SK-N-SH (cell line): ENCODE results near the gene IGFBP7. TPM values are rescaled to one million over a fixed set of nuclear protein-coding genes. Genes with fewer than 3 reads are reported as not detected.

Source experiments
- CTCF ChIA-PET: fragments of 300-600, 350-600 bp; formaldehyde crosslinking; extraction: SDS; loops from one replicate; lab custom pipeline; 2021; lab: Yijun Ruan, JAX
- POLR2A ChIA-PET: fragments of 350-600 bp; sonication (Branson Sonifier 250); formaldehyde crosslinking; extraction: SDS; loops from one replicate; lab custom pipeline; 2020; ENCODE audit warnings: antibody characterized with exemption, inconsistent platforms; lab: Yijun Ruan, JAX
- DNase-seq: peaks from one replicate; pipeline ENCODE4 v3.0.0; 2012
- H2AFZ ChIP-seq: fragments of 200-600 bp; sonication (generic); 2 replicates; pipeline ENCODE4 v1.8.1; 2016; ENCODE audit warnings: antibody characterized with exemption, mild to moderate bottlenecking, low read depth
- H3F3A ChIP-seq: fragments of 200-600 bp; sonication (generic); replicated peaks from 2 replicates; pipeline ENCODE3; 2016; ENCODE audit warnings: antibody characterized with exemption, mild to moderate bottlenecking; ENCODE audit not compliant: insufficient read depth
- H3K27ac ChIP-seq, 2 experiments: fragments of 200-500 bp in 1 of 2; fragments of 200-600 bp in 1 of 2; sonication (Bioruptor generic) in 1 of 2; sonication (generic), shearing (Covaris generic) in 1 of 2; 2 replicates each; pipeline versions ENCODE4 v1.5.1 to v1.6.1; 2014 to 2016; ENCODE audit warnings: low read depth in 2 of 2, inconsistent platforms in 1 of 2, low read length in 1 of 2, mild to moderate bottlenecking in 1 of 2, mixed read lengths in 1 of 2
- H3K27me3 ChIP-seq: fragments of 200-600 bp; sonication (generic), shearing (Covaris generic); 2 replicates; pipeline ENCODE4 v1.6.1; 2016; ENCODE audit warnings: mixed run types; ENCODE audit not compliant: insufficient read depth
- H3K36me3 ChIP-seq, 2 experiments: fragments of 200-500 bp in 1 of 2; fragments of 200-600 bp in 1 of 2; sonication (Bioruptor generic) in 1 of 2; sonication (generic) in 1 of 2; replicated peaks in 1 of 2; 2 replicates each; pipeline versions ENCODE3 to v1.5.1; 2014 to 2016; ENCODE audit warnings: low read length in 1 of 2, mild to moderate bottlenecking in 1 of 2; ENCODE audit not compliant: insufficient read depth in 2 of 2, control insufficient read depth in 1 of 2
- H3K4me1 ChIP-seq, 2 experiments: fragments of 200-500 bp in 1 of 2; fragments of 200-600 bp in 1 of 2; sonication (Bioruptor generic) in 1 of 2; sonication (generic), shearing (Covaris generic) in 1 of 2; 2 replicates each; pipeline versions ENCODE4 v1.5.1 to v1.6.1; 2014 to 2016; ENCODE audit warnings: low read depth in 1 of 2, low read length in 1 of 2, mixed run types in 1 of 2; ENCODE audit not compliant: insufficient read depth in 2 of 2, control insufficient read depth in 1 of 2
- H3K4me2 ChIP-seq: fragments of 200-600 bp; sonication (generic), shearing (Covaris generic); 2 replicates; pipeline ENCODE4 v1.6.1; 2017; ENCODE audit warnings: mixed run types
- H3K4me3 ChIP-seq, 2 experiments: fragments of 200-500 bp in 1 of 2; fragments of 200-600 bp in 1 of 2; sonication (Bioruptor generic) in 1 of 2; sonication (generic), shearing (Covaris generic) in 1 of 2; 2 replicates each; pipeline versions ENCODE4 v1.5.1 to v1.8.1; 2014 to 2016; ENCODE audit warnings: low read depth in 2 of 2, inconsistent platforms in 1 of 2, low read length in 1 of 2, mild to moderate bottlenecking in 1 of 2, mixed read lengths in 1 of 2, moderate library complexity in 1 of 2
- H3K79me2 ChIP-seq: fragments of 200-600 bp; sonication (generic); 2 replicates; pipeline ENCODE4 v1.8.1; 2017; ENCODE audit warnings: mild to moderate bottlenecking; ENCODE audit not compliant: insufficient read depth
- H3K9ac ChIP-seq: fragments of 200-600 bp; sonication (generic); 2 replicates; pipeline ENCODE4 v1.6.1; 2017; ENCODE audit warnings: mixed run types
- H3K9me2 ChIP-seq: fragments of 200-600 bp; sonication (generic); 2 replicates; pipeline ENCODE4 v1.6.1; 2017; ENCODE audit warnings: mixed run types
- H3K9me3 ChIP-seq: fragments of 200-600 bp; sonication (generic); 2 replicates; pipeline ENCODE4 v1.6.1; 2017; ENCODE audit warnings: mixed run types, mild to moderate bottlenecking, moderate library complexity
- H4K20me1 ChIP-seq: fragments of 200-600 bp; sonication (generic); 2 replicates; pipeline ENCODE4 v1.6.1; 2017; ENCODE audit warnings: mild to moderate bottlenecking, mixed run types; ENCODE audit not compliant: insufficient read depth
- CHD2 ChIP-seq: fragments of 150-350 bp; IDR thresholded peaks from 2 replicates; pipeline ENCODE4 v1.6.1; 2018; ENCODE audit warnings: low read length; ENCODE audit not compliant: partially characterized antibody
- CTCF ChIP-seq: fragments of 200-600 bp; sonication (generic); IDR thresholded peaks from 2 replicates; pipeline ENCODE4 v1.6.1; 2017; ENCODE audit warnings: antibody characterized with exemption, mild to moderate bottlenecking, moderate library complexity
- FOXJ3 ChIP-seq: sonication (generic); formaldehyde crosslinking; IDR thresholded peaks from 2 replicates; pipeline ENCODE4 v1.5.1; 2020; ENCODE audit warnings: mild to moderate bottlenecking, missing genetic modification reagents
- FOXM1 ChIP-seq: IDR thresholded peaks from 2 replicates; pipeline ENCODE4 v1.4.0; 2012; ENCODE audit warnings: low read depth, mild to moderate bottlenecking
- GABPA ChIP-seq: IDR thresholded peaks from 2 replicates; pipeline ENCODE4 v1.4.0; 2012; ENCODE audit warnings: low read depth, mild to moderate bottlenecking
- IRF3 ChIP-seq: fragments of 150-350 bp; IDR thresholded peaks from 2 replicates; pipeline ENCODE4 v1.6.1; 2016; ENCODE audit warnings: mild to moderate bottlenecking, low read depth, low read length
- MEF2A ChIP-seq: IDR thresholded peaks from 2 replicates; pipeline ENCODE4 v1.4.0; 2012; ENCODE audit warnings: low read depth, borderline replicate concordance
- NFIC ChIP-seq: IDR thresholded peaks from 2 replicates; pipeline ENCODE4 v1.4.0; 2012; ENCODE audit warnings: borderline replicate concordance
- POLR2AphosphoS5 ChIP-seq: IDR thresholded peaks from 2 replicates; pipeline ENCODE4 v1.6.1; 2012; ENCODE audit warnings: low read depth, low read length
- RCOR1 ChIP-seq: fragments of 150-350 bp; IDR thresholded peaks from 2 replicates; pipeline ENCODE4 v1.6.1; 2017; ENCODE audit warnings: antibody characterized with exemption, low read length
- RFX5 ChIP-seq: IDR thresholded peaks from 2 replicates; pipeline ENCODE4 v1.6.1; 2012; ENCODE audit warnings: mild to moderate bottlenecking, improper control_type of control experiment, low read length
- SMC3 ChIP-seq: IDR thresholded peaks from 2 replicates; pipeline ENCODE4 v1.6.1; 2012; ENCODE audit warnings: low read depth, low read length, improper control_type of control experiment
- USF1 ChIP-seq: IDR thresholded peaks from 2 replicates; pipeline ENCODE4 v1.4.0; 2012; ENCODE audit warnings: low read depth, borderline replicate concordance
- YY1 ChIP-seq: IDR thresholded peaks from 2 replicates; pipeline ENCODE4 v1.4.0; 2012; ENCODE audit warnings: low read depth, mild to moderate bottlenecking
- ZBTB33 ChIP-seq: IDR thresholded peaks from 2 replicates; pipeline ENCODE4 v1.4.0; 2012; ENCODE audit warnings: low read depth, borderline replicate concordance
- WGBS: methylation state at CpG from one replicate; pipeline ENCODE4 v1.1.6; 2017; ENCODE audit warnings: low lambda C conversion rate; 5-methylcytosine and 5-hydroxymethylcytosine counted together
- polyA plus RNA-seq, 3 experiments: library from polyadenylated mRNA; depleted of rRNA; stranded (reverse); fragments of >200 nt; gene quantifications; 2 replicates each; pipeline ENCODE4 v1.2.3, GENCODE V29; 2012
- TF ChIP-seq, protein P1 (sequence below): IDR thresholded peaks from 2 replicates; pipeline ENCODE4 v1.6.1; 2012; ENCODE audit warnings: mild to moderate bottlenecking, low read depth, low read length, moderate library complexity

The IGFBP7 gene
- polyA plus RNA-seq, 1 of the 3 experiments (the other 2 are of a cell fraction), result 0.38 TPM

- H3F3A ChIP-seq, result peaks cover 21% of the 10 kb centered on the region
- TF ChIP-seq GABPA, result no peak
- TF ChIP-seq RCOR1, result no peak
- TF ChIP-seq FOXJ3 (CRISPR knock-in tag), result no peak
- TF ChIP-seq CTCF, result no peak
- no peak for TF ChIP-seq ZBTB33
- no peak for TF ChIP-seq MEF2A
- no peak for TF ChIP-seq POLR2AphosphoS5
- no peak for TF ChIP-seq CHD2
- no peak for TF ChIP-seq RFX5
- no peaks in the 10 kb centered on the region for H3K79me2 ChIP-seq
- peak overlapping the region; percentile 2 to 75; a peak in 3 of 4 replicates for H3K27ac ChIP-seq
- no peak overlapping the region for H3K4me2 ChIP-seq
- H3K9me3 ChIP-seq, result no peaks in the 10 kb centered on the region
- DNase-seq, result no peak
- 38% methylated on average over 1 of the region's 1 CpG for WGBS
- no peaks in the 10 kb centered on the region for H3K27me3 ChIP-seq
- CTCF ChIA-PET, result interaction anchor here (1.1 to 8.8 kb wide), 2 partner anchors 14 to 120 kb away, joined by 3 to 139 read pairs; no protein-coding TSS in a partner anchor
- H3K36me3 ChIP-seq, result no peaks in the 10 kb centered on the region
- no peaks in the 10 kb centered on the region for H4K20me1 ChIP-seq
- no peak overlapping the region for H3K9ac ChIP-seq
- H2AFZ ChIP-seq, result 0 out of 2 replicates have a peak overlapping the region, but pooled peaks have one; percentile 3
- no peaks in the 10 kb centered on the region for H3K9me2 ChIP-seq
- peaks cover 4 to 15% of the 10 kb centered on the region in 2 experiments; a peak in 3 of 4 replicates for H3K4me1 ChIP-seq
- H3K4me3 ChIP-seq, result no peak overlapping the region
- POLR2A ChIA-PET, result no interaction called here
Measured at GRCh38 chr4:57044279-57044678, 65.9 kb downstream of the IGFBP7 start.

DNA sequence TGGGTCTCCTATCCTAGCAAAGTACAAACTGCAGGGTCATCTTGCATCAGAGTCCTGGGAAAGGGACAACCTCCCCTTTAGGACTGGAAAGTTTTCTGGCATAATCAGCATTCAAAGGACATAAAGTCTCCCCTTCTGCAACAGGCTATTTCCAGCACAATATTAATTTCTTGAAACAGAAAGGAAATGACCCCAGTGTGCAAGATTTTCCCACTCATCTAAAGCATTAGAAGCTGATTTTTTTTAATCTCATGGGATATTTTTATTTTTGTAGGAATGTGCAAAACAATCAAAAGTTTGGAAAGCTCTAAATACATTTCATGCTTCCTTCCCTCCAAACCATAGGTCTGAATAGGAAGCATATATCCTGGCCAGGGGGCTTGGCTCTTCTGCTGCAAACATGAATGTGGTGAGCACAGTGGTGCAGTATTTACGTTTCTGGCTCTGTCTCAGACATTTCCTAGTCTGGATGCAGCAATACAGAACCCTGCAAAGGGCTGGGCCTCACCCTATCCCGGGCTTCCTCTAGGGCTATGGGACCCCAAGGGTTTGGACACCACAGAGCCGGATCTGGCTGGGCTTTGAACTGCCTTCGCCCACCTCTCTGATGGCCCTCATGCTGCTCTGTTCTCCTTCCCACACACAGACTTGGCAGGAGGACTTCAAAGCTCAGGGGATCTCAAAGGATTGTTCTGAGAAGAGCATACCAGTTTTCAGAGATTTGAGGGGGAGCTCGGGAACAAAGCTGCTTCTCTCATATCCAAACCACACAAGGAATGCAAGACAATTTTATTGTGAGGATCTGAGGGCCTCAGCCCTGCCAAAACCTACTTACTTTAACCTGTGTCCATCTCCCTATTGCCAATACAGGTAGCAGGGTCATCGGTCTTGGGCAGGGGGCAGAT, 66.6 kb downstream of the IGFBP7 start:
- no peak overlapping the region for H3K4me3 ChIP-seq
- CTCF ChIA-PET, result interaction anchor here (1.1 to 8.8 kb wide), 2 partner anchors 14 to 120 kb away, joined by 3 to 139 read pairs; no protein-coding TSS in a partner anchor
- WGBS, result 70% methylated on average over 5 of the region's 6 CpGs
- TF ChIP-seq, protein P1, sequence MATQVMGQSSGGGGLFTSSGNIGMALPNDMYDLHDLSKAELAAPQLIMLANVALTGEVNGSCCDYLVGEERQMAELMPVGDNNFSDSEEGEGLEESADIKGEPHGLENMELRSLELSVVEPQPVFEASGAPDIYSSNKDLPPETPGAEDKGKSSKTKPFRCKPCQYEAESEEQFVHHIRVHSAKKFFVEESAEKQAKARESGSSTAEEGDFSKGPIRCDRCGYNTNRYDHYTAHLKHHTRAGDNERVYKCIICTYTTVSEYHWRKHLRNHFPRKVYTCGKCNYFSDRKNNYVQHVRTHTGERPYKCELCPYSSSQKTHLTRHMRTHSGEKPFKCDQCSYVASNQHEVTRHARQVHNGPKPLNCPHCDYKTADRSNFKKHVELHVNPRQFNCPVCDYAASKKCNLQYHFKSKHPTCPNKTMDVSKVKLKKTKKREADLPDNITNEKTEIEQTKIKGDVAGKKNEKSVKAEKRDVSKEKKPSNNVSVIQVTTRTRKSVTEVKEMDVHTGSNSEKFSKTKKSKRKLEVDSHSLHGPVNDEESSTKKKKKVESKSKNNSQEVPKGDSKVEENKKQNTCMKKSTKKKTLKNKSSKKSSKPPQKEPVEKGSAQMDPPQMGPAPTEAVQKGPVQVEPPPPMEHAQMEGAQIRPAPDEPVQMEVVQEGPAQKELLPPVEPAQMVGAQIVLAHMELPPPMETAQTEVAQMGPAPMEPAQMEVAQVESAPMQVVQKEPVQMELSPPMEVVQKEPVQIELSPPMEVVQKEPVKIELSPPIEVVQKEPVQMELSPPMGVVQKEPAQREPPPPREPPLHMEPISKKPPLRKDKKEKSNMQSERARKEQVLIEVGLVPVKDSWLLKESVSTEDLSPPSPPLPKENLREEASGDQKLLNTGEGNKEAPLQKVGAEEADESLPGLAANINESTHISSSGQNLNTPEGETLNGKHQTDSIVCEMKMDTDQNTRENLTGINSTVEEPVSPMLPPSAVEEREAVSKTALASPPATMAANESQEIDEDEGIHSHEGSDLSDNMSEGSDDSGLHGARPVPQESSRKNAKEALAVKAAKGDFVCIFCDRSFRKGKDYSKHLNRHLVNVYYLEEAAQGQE, result no peak
- TF ChIP-seq IRF3 (no peak), FOXM1 (no peak), YY1 (no peak), SMC3 (no peak), MEF2A (no peak), USF1 (no peak), NFIC (no peak)

More for the DNA sequence above, 66.6 kb downstream of the IGFBP7 start:
- Histone ChIP-seq H3K27ac (peak overlapping the region; percentile 2 to 75; a peak in 3 of 4 replicates), H3K9me2 (no peaks in the 10 kb centered on the region), H3K79me2 (no peaks in the 10 kb centered on the region), H3K36me3 (no peaks in the 10 kb centered on the region), H3K9me3 (no peaks in the 10 kb centered on the region), H4K20me1 (no peaks in the 10 kb centered on the region), H3K4me1 (peaks cover 5 to 11% of the 10 kb centered on the region in 2 experiments; a peak in 3 of 4 replicates), H3K4me2 (no peak overlapping the region), H3K9ac (no peak overlapping the region), H2AFZ (no peak overlapping the region), H3K27me3 (no peaks in the 10 kb centered on the region), H3F3A (peaks cover 19% of the 10 kb centered on the region)
- POLR2A ChIA-PET, result no interaction called here
- no peak for DNase-seq
